ENCODE measurements around the gene TGFBI.

The TGFBI gene

GRCh38 chr5:136028782-136029742, at the start of gene TGFBI:
Gene TGFBI (plus strand): TSS chr5:136028988. CDS start chr5:136029056, 68 bp downstream.
- no peak for DNase-seq

- no peak for DNase-seq
Measured at GRCh38 chr5:135978993-135979392, 49.8 kb upstream of the TGFBI start.

GRCh38 chr5:135979510-135979909, 49.3 kb upstream of the TGFBI start:
- DNase-seq, result no peak

GRCh38 chr5:135980620-135981019, 48.2 kb upstream of the TGFBI start:
- no peak for DNase-seq

GRCh38 chr5:135985951-135986350, 42.8 kb upstream of the TGFBI start:
- no peak for DNase-seq

GRCh38 chr5:135986401-135986800, 42.4 kb upstream of the TGFBI start:
- DNase-seq, result no peak

- no peak for DNase-seq
Measured at GRCh38 chr5:135986891-135987401, 41.8 kb upstream of the TGFBI start.

- no peak for DNase-seq
Measured at GRCh38 chr5:135988546-135988945, 40.2 kb upstream of the TGFBI start.

GRCh38 chr5:135989686-135990085, 39.1 kb upstream of the TGFBI start:
- no peak for DNase-seq

- no peak for DNase-seq
Measured at GRCh38 chr5:135990528-135991255, 38.1 kb upstream of the TGFBI start.

GRCh38 chr5:135991429-135991828, 37.4 kb upstream of the TGFBI start:
- DNase-seq, result no peak

GRCh38 chr5:135993335-135993879, 35.4 kb upstream of the TGFBI start:
- no peak for DNase-seq

GRCh38 chr5:135993880-135994636, 34.7 kb upstream of the TGFBI start:
- no peak for DNase-seq

- no peak for DNase-seq
Measured at GRCh38 chr5:135995976-135996375, 32.8 kb upstream of the TGFBI start.

- no peak for DNase-seq
Measured at GRCh38 chr5:135996611-135997010, 32.2 kb upstream of the TGFBI start.

GRCh38 chr5:135997673-135998335, 31.0 kb upstream of the TGFBI start:
- DNase-seq, result no peak

GRCh38 chr5:135998889-135999288, 29.9 kb upstream of the TGFBI start:
- DNase-seq, result no peak

GRCh38 chr5:135999406-136000139, 29.2 kb upstream of the TGFBI start:
- DNase-seq, result no peak

- DNase-seq, result no peak
Measured at GRCh38 chr5:136000147-136000546, 28.6 kb upstream of the TGFBI start.

- no peak for DNase-seq
Measured at GRCh38 chr5:136000932-136001331, 27.9 kb upstream of the TGFBI start.

- no peak for DNase-seq
Measured at GRCh38 chr5:136001466-136001981, 27.3 kb upstream of the TGFBI start.
